Coronary artery (tissue), 2 donors: Measurements from ENCODE around the gene COX6B2.

Experiments used
- DNase-seq: peaks from one replicate; pipeline ENCODE4 v3.0.0-alpha.2; 2017; ENCODE audit warnings: low spot score
- H3K27ac ChIP-seq, 2 donors: fragments of 200-600 bp; sonication (generic); one replicate each; pipeline ENCODE4 v1.5.1; 2016 to 2019
- H3K4me3 ChIP-seq: fragments of 200-600 bp; sonication (generic); 2 replicates; pipeline ENCODE4 v1.5.1; 2016; ENCODE audit warnings: mild to moderate bottlenecking, moderate library complexity
- TF ChIP-seq, protein P1 (sequence below): fragments of 200-600 bp; sonication (generic); IDR thresholded peaks from one replicate; pipeline ENCODE4 v1.5.1; 2019; ENCODE audit warnings: antibody characterized with exemption

The COX6B2 gene

GRCh38 chr19:55341595-55342531 is 12.7 kb downstream of the COX6B2 start:
- TF ChIP-seq, protein P1, sequence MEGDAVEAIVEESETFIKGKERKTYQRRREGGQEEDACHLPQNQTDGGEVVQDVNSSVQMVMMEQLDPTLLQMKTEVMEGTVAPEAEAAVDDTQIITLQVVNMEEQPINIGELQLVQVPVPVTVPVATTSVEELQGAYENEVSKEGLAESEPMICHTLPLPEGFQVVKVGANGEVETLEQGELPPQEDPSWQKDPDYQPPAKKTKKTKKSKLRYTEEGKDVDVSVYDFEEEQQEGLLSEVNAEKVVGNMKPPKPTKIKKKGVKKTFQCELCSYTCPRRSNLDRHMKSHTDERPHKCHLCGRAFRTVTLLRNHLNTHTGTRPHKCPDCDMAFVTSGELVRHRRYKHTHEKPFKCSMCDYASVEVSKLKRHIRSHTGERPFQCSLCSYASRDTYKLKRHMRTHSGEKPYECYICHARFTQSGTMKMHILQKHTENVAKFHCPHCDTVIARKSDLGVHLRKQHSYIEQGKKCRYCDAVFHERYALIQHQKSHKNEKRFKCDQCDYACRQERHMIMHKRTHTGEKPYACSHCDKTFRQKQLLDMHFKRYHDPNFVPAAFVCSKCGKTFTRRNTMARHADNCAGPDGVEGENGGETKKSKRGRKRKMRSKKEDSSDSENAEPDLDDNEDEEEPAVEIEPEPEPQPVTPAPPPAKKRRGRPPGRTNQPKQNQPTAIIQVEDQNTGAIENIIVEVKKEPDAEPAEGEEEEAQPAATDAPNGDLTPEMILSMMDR = no peak
- Histone ChIP-seq H3K4me3 (peak overlapping the region; percentile 75), H3K27ac (no peak overlapping the region)
- no peak for DNase-seq

DNA sequence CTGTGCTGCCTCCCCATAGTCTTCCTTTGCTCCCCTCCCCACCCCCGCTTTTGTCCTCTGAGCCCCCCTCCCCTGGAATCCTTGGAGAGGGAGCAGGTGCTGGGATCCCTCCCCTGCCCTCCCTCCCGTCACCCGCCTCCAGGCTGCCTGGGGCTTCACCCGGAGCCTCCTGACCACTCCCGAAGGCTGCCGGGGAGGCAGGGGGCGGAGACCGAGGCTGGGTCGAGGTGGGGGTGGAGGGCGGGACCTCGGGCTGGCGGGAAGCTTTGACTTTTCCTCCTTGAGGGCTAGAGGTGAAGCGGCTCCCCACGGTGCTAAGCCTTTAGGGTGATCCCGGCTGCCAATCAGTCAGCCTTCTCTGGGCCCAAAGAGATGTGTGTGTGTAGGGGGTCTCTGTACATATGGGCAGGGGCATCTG is 13.3 kb downstream of the COX6B2 start:
- H3K27ac ChIP-seq = peak overlapping the region; percentile 47 to 93
- peak overlapping the region; percentile 75 for H3K4me3 ChIP-seq
- DNase-seq = no peak
- TF ChIP-seq, protein P1 = no peak

- H3K27ac ChIP-seq = peak overlapping the region; percentile 47 to 93
- TF ChIP-seq, protein P1 = no peak
- H3K4me3 ChIP-seq = peak overlapping the region; percentile 75
- DNase-seq = no peak
Observed at GRCh38 chr19:55340784-55341147, 13.8 kb downstream of the COX6B2 start.

DNA sequence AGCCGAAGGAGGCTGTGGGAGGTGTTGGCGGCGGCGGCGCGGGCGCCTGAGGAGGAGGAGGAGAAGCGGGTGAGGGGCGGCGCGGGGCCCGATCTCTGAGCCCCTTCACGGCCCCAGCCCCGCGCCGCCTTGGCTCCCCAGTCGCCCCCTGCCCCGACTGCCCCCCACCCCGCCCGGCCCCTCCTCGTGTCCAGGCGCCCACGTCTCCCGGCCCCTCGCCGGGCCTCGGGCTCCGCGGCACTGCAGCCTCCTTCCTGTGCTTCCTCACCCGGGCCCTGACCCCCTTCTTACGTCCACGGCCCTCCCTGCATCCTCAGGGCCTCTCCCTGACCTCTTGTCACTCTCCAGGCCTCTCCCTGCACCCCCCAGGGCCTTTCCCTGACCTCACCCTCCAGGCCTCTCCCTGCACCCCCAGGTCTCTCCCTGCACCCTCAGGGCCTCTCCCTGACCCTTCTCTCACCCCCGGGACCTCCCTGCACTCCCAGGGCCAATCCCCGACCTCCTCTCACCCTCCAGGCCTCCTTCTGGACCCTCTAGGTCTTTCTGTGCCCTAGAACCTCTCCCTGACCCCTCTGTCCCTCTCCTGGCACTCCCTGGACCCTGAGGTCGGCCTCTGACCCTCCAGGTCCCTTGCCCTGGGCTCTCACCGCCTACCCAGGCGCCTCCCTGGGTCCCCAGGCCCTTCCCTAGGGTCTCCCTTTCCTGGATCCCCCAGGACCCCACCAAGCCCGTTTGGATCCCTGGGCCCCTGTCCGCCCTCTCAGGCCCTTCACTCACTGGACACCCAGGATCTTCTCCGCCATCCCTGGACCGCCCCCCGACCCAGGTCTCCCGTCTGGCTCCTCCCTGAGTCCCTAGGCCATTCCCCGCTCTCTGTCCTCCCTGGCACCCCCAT is 14.4 kb downstream of the COX6B2 start:
- Histone ChIP-seq H3K27ac (peak overlapping the region; percentile 82 to 93), H3K4me3 (peak overlapping the region; percentile 75)
- DNase-seq = no peak
- TF ChIP-seq, protein P1 = no peak

DNA sequence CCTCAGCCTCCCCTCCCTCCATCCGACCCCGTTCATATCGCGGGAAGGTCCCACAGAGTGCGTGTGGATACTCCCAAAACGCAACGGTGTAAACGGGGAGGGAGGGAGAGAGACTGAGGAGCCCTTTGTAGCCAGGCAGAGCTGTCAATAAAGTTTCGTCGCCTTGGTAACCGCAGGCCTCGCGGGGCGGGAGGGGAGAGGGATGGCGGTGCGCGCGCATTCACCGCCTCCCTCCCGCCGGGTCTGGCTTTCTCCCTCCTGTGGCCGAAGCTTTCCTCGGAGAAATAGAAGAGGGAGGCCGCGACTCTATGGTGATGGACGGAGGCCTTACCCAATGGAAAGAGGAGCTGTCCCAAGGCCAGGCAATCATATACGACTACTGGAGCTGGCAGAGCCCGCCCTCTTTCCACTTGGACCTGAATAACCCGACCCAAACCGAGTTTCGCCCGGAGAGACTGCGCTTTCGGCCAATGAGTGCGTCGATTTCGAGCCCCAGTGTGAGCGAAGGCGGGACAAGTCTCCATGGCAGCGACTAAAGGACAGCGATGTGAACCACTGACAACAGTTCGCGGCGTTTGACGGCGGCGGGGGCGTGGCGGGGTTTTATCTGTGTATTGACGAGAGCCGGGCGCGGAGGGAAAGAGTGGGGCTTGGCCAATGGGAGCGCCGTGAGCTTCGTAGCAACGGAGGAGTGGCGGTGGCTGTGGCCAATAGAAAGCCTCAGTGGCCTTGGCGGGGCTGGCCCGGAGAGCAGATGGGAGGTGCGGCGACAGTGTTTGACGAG is 15.2 kb downstream of the COX6B2 start, which contains the start of gene KMT5C:
Gene KMT5C (plus strand): TSS at position 772 of the 784 bp plus-strand sequence. CDS start 2,061 bp downstream, outside the sequence.
- TF ChIP-seq, protein P1 = peak; percentile 17
- Histone ChIP-seq H3K27ac (peak within 1 kb of the TSS; percentile 91 to 93), H3K4me3 (peak within 1 kb of the TSS; percentile 75)
- DNase-seq = peak; percentile 100

DNA sequence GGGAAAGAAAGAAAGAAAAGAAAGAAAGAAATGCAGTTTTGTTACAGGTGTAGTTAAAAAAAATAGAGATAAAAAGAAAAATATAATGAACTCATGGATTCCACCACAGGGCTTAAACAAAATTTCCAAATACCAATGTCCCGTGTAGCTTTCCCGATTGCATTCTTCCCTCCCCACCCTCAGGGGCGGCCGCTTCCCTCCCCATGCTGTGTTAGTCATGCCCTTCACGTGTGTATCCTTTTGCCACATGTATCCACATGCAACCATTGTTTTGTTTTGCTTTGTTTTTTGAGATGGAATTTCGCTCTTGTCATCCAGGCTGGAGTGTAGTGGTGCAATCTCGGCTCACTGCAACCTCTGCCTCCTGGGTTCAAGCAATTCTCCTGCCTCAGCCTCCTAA is 18.4 kb downstream of the COX6B2 start:
- no peak for DNase-seq
- Histone ChIP-seq H3K27ac (no peak overlapping the region), H3K4me3 (no peak overlapping the region)
- TF ChIP-seq, protein P1 = no peak
